Measurements from ENCODE around the gene CHD2.
A peak's percentile ranks its signal among the peaks of the same experiment; 100 is the strongest.

CHD2 gene

GRCh38 chr15:92963794-92964193 is 63.7 kb downstream of the CHD2 start:
- ATAC-seq (ENCODE audit: insufficient read depth, low read depth) (no peak), DNase-seq (no peak)
- no peak overlapping the region for H2AFZ ChIP-seq (ENCODE audit: low read depth, low read length)
- no peaks in the 10 kb centered on the region for H3K27me3 ChIP-seq (ENCODE audit: insufficient read depth, low read length, poor library complexity)
- H3K79me2 ChIP-seq (ENCODE audit: insufficient read depth, low read length), result peaks cover 70% of the 10 kb centered on the region
- H3K4me3 ChIP-seq (ENCODE audit: low read depth in 1 of 2, low read length in 2 of 2), result no peak overlapping the region
- no peak overlapping the region for H3K9ac ChIP-seq (ENCODE audit: low read depth, low read length)
- TF ChIP-seq CTCF (IDR thresholded peaks at IDR 0.05; ENCODE audit: borderline replicate concordance, extremely low read depth, low read length, poor library complexity, severe bottlenecking) (no peak), EZH2 (IDR thresholded peaks at IDR 0.05; ENCODE audit: borderline replicate concordance, low read depth, low read length, severe bottlenecking) (no peak)
- H3K4me1 ChIP-seq (ENCODE audit: insufficient read depth, low read length), result no peaks in the 10 kb centered on the region
- peaks cover 94% of the 10 kb centered on the region for H3K36me3 ChIP-seq (ENCODE audit: insufficient read depth, low read length)
- no peaks in the 10 kb centered on the region for H3K9me3 ChIP-seq (ENCODE audit: insufficient read depth, low read length, severe bottlenecking)
- H4K20me1 ChIP-seq (ENCODE audit: insufficient read depth, low read length), result no peaks in the 10 kb centered on the region
- H3K27ac ChIP-seq (ENCODE audit: low read length), result no peak overlapping the region
- no peak overlapping the region for H3K4me2 ChIP-seq (ENCODE audit: insufficient read depth, low read length)

- ATAC-seq (ENCODE audit: insufficient read depth, low read depth), result 0 out of 3 replicates have a peak, but pooled peaks have one; percentile 17
- Histone ChIP-seq H3K79me2 (ENCODE audit: insufficient read depth, low read length) (peaks cover 35% of the 10 kb centered on the region), H3K9ac (ENCODE audit: low read depth, low read length) (no peak overlapping the region), H2AFZ (ENCODE audit: low read depth, low read length) (no peak overlapping the region), H3K36me3 (ENCODE audit: insufficient read depth, low read length) (peaks cover 93% of the 10 kb centered on the region), H3K4me2 (ENCODE audit: insufficient read depth, low read length) (no peak overlapping the region), H3K27ac (ENCODE audit: low read length) (no peak overlapping the region), H3K4me3 (ENCODE audit: low read depth in 1 of 2, low read length in 2 of 2) (no peak overlapping the region), H3K9me3 (ENCODE audit: insufficient read depth, low read length, severe bottlenecking) (no peaks in the 10 kb centered on the region), H4K20me1 (ENCODE audit: insufficient read depth, low read length) (no peaks in the 10 kb centered on the region), H3K27me3 (ENCODE audit: insufficient read depth, low read length, poor library complexity) (no peaks in the 10 kb centered on the region), H3K4me1 (ENCODE audit: insufficient read depth, low read length) (no peaks in the 10 kb centered on the region)
- no peak for DNase-seq
- TF ChIP-seq EZH2 (IDR thresholded peaks at IDR 0.05; ENCODE audit: borderline replicate concordance, low read depth, low read length, severe bottlenecking), result no peak
- peak; percentile 18 for TF ChIP-seq CTCF (IDR thresholded peaks at IDR 0.05; ENCODE audit: borderline replicate concordance, extremely low read depth, low read length, poor library complexity, severe bottlenecking)
Observed at GRCh38 chr15:92968926-92969651, 69.0 kb downstream of the CHD2 start.

GRCh38 chr15:92970656-92971055 is 70.5 kb downstream of the CHD2 start:
- Histone ChIP-seq H3K9me3 (ENCODE audit: insufficient read depth, low read length, severe bottlenecking) (no peaks in the 10 kb centered on the region), H2AFZ (ENCODE audit: low read depth, low read length) (no peak overlapping the region), H3K9ac (ENCODE audit: low read depth, low read length) (no peak overlapping the region), H3K36me3 (ENCODE audit: insufficient read depth, low read length) (peaks cover 93% of the 10 kb centered on the region), H4K20me1 (ENCODE audit: insufficient read depth, low read length) (no peaks in the 10 kb centered on the region), H3K27me3 (ENCODE audit: insufficient read depth, low read length, poor library complexity) (no peaks in the 10 kb centered on the region), H3K4me1 (ENCODE audit: insufficient read depth, low read length) (no peaks in the 10 kb centered on the region), H3K4me3 (ENCODE audit: low read depth in 1 of 2, low read length in 2 of 2) (no peak overlapping the region), H3K27ac (ENCODE audit: low read length) (no peak overlapping the region), H3K4me2 (ENCODE audit: insufficient read depth, low read length) (no peak overlapping the region), H3K79me2 (ENCODE audit: insufficient read depth, low read length) (peaks cover 34% of the 10 kb centered on the region)
- no peak for ATAC-seq (ENCODE audit: insufficient read depth, low read depth)
- TF ChIP-seq EZH2 (IDR thresholded peaks at IDR 0.05; ENCODE audit: borderline replicate concordance, low read depth, low read length, severe bottlenecking) (no peak), CTCF (IDR thresholded peaks at IDR 0.05; ENCODE audit: borderline replicate concordance, extremely low read depth, low read length, poor library complexity, severe bottlenecking) (no peak)
- DNase-seq, result no peak
